H1 (cell line): ENCODE results near the gene GIT1. TPM values are rescaled to one million over a fixed set of nuclear protein-coding genes. Genes with fewer than 3 reads are reported as not detected.

Experiments used
- CTCF ChIA-PET: fragments of 300-600 bp; sonication (Branson Sonifier 250); formaldehyde crosslinking; loops from one replicate; lab custom pipeline; 2021; ENCODE audit not compliant: partially characterized antibody; lab: Charles Lee
- POLR2A ChIA-PET: fragments of 300-600 bp; sonication (Branson Sonifier 250); formaldehyde crosslinking; loops from one replicate; lab custom pipeline; 2021; ENCODE audit warnings: inconsistent platforms; ENCODE audit not compliant: partially characterized antibody; lab: Charles Lee
- DNase-seq, 2 experiments: peaks; one replicate each; pipeline versions ENCODE4 v3.0.0 to v3.0.0-alpha.2; 2010 to 2022; ENCODE audit warnings: low spot score in 2 of 2, low read depth in 1 of 2, mixed read lengths in 1 of 2
- FAIRE-seq: peaks from 2 replicates; lab custom pipeline; 2011; peaks lifted over from hg19 to GRCh38; lab: Jason Lieb, UNC
- H2AFZ ChIP-seq: 2 replicates; pipeline ENCODE4 v1.8.1; 2012; ENCODE audit warnings: low read length, inconsistent platforms
- H2AK5ac ChIP-seq: 2 replicates; pipeline ENCODE4 v1.6.1; 2013; ENCODE audit warnings: low read depth, low read length
- H2BK120ac ChIP-seq: replicated peaks from 2 replicates; pipeline ENCODE3; 2013; ENCODE audit warnings: low read depth, low read length, inconsistent platforms
- H2BK12ac ChIP-seq: 2 replicates; pipeline ENCODE4 v1.6.1; 2013; ENCODE audit warnings: low read depth, low read length
- H2BK15ac ChIP-seq: 2 replicates; pipeline ENCODE4 v1.6.1; 2013; ENCODE audit warnings: low read length
- H2BK20ac ChIP-seq: 2 replicates; pipeline ENCODE4 v1.6.1; 2013; ENCODE audit warnings: low read length
- H2BK5ac ChIP-seq: 2 replicates; pipeline ENCODE4 v1.6.1; 2013; ENCODE audit warnings: low read depth, low read length
- H3K14ac ChIP-seq: 2 replicates; pipeline ENCODE4 v1.6.1; 2013; ENCODE audit warnings: inconsistent platforms; ENCODE audit not compliant: insufficient read length
- H3K18ac ChIP-seq: 2 replicates; pipeline ENCODE4 v1.6.1; 2013; ENCODE audit warnings: low read length; ENCODE audit errors: extremely low read depth
- H3K23ac ChIP-seq: 2 replicates; pipeline ENCODE4 v1.6.1; 2013; ENCODE audit warnings: inconsistent platforms; ENCODE audit not compliant: insufficient read length
- H3K23me2 ChIP-seq: 2 replicates; pipeline ENCODE4 v1.6.1; 2013; ENCODE audit warnings: low read depth, low read length
- H3K27ac ChIP-seq: 2 replicates; pipeline ENCODE4 v1.6.1; 2011; ENCODE audit warnings: low read depth, low read length, inconsistent platforms
- H3K27me3 ChIP-seq, 4 experiments: replicated peaks in 1 of 4; 1 replicate in 1 of 4; 2 replicates in 3 of 4; pipeline versions ENCODE4 v1.6.1 to v1.8.1; 2011 to 2013; ENCODE audit warnings: low read length in 3 of 4, mild to moderate bottlenecking in 3 of 4, inconsistent platforms in 2 of 4, mixed read lengths in 2 of 4, moderate library complexity in 1 of 4; ENCODE audit not compliant: control insufficient read depth in 3 of 4, insufficient read depth in 3 of 4; ENCODE audit errors: extremely low read depth in 1 of 4
- H3K36me3 ChIP-seq, 4 experiments: 2 replicates each; pipeline versions ENCODE4 v1.6.1 to v1.8.1; 2011 to 2013; ENCODE audit warnings: mild to moderate bottlenecking in 4 of 4, low read length in 3 of 4, moderate library complexity in 2 of 4, control low read depth in 1 of 4, inconsistent platforms in 1 of 4; ENCODE audit not compliant: insufficient read depth in 4 of 4, control insufficient read depth in 2 of 4
- H3K4ac ChIP-seq: replicated peaks from 2 replicates; pipeline ENCODE3; 2013; ENCODE audit warnings: low read length, low read depth, mixed read lengths, inconsistent platforms; ENCODE audit not compliant: insufficient read length
- H3K4me1 ChIP-seq, 4 experiments: replicated peaks in 1 of 4; 1 replicate in 1 of 4; 2 replicates in 3 of 4; pipeline versions ENCODE4 v1.6.1 to v1.8.1; 2011 to 2013; ENCODE audit warnings: low read length in 3 of 4, inconsistent platforms in 2 of 4, mixed read lengths in 1 of 4; ENCODE audit not compliant: insufficient read depth in 4 of 4, control insufficient read depth in 3 of 4
- H3K4me2 ChIP-seq, 2 experiments: 2 replicates each; pipeline versions ENCODE4 v1.6.1 to v1.8.1; 2011 to 2013; ENCODE audit warnings: low read depth in 2 of 2, low read length in 2 of 2, control low read depth in 1 of 2, inconsistent platforms in 1 of 2, mild to moderate bottlenecking in 1 of 2; ENCODE audit not compliant: insufficient read depth in 1 of 2
- H3K4me3 ChIP-seq, 4 experiments: fragments of 200-600, 300-600 bp in 1 of 4; sonication (generic), shearing (Covaris generic), sonication (Bioruptor Twin) in 1 of 4; 2 replicates each; pipeline versions ENCODE4 v1.5.1 to v1.8.1; 2011 to 2016; ENCODE audit warnings: low read length in 4 of 4, low read depth in 3 of 4, control low read depth in 2 of 4, inconsistent platforms in 2 of 4, mild to moderate bottlenecking in 2 of 4, mixed read lengths in 1 of 4, moderate library complexity in 1 of 4; ENCODE audit not compliant: insufficient read depth in 2 of 4; ENCODE audit errors: extremely low read depth in 1 of 4
- H3K56ac ChIP-seq: replicated peaks from 2 replicates; pipeline ENCODE3; 2013; ENCODE audit warnings: low read depth, mild to moderate bottlenecking, mixed read lengths, low read length, inconsistent platforms; ENCODE audit not compliant: insufficient read length
- H3K79me1 ChIP-seq: 2 replicates; pipeline ENCODE4 v1.6.1; 2013; ENCODE audit warnings: low read depth, low read length, control low read depth
- H3K79me2 ChIP-seq, 2 experiments: 2 replicates each; pipeline versions ENCODE4 v1.6.1 to v1.8.1; 2012 to 2013; ENCODE audit warnings: low read length in 2 of 2, mild to moderate bottlenecking in 2 of 2, inconsistent platforms in 1 of 2; ENCODE audit not compliant: insufficient read depth in 2 of 2, control insufficient read depth in 1 of 2
- H3K9ac ChIP-seq, 4 experiments: replicated peaks in 1 of 4; 1 replicate in 1 of 4; 2 replicates in 3 of 4; pipeline versions ENCODE4 v1.6.1 to v1.8.1; 2011 to 2013; ENCODE audit warnings: low read depth in 3 of 4, low read length in 3 of 4, control low read depth in 2 of 4, mild to moderate bottlenecking in 2 of 4, moderate library complexity in 2 of 4, inconsistent platforms in 1 of 4; ENCODE audit errors: extremely low read depth in 1 of 4
- H3K9me3 ChIP-seq, 2 experiments: 2 replicates each; pipeline versions ENCODE4 v1.6.1 to v1.8.1; 2012 to 2013; ENCODE audit warnings: mild to moderate bottlenecking in 2 of 2, moderate library complexity in 2 of 2, control low read depth in 1 of 2, inconsistent platforms in 1 of 2, low read depth in 1 of 2, low read length in 1 of 2, mixed read lengths in 1 of 2; ENCODE audit not compliant: insufficient read depth in 2 of 2
- H4K20me1 ChIP-seq, 2 experiments: replicated peaks in 1 of 2; 2 replicates each; pipeline versions ENCODE3 to v1.8.1; 2011 to 2013; ENCODE audit warnings: inconsistent platforms in 2 of 2, low read length in 2 of 2, mild to moderate bottlenecking in 1 of 2; ENCODE audit not compliant: insufficient read depth in 2 of 2, control insufficient read depth in 1 of 2
- H4K5ac ChIP-seq: 2 replicates; pipeline ENCODE4 v1.6.1; 2013; ENCODE audit warnings: low read length, low read depth, mixed read lengths, inconsistent platforms; ENCODE audit not compliant: insufficient read length
- H4K8ac ChIP-seq: 2 replicates; pipeline ENCODE4 v1.8.0; 2013; ENCODE audit warnings: mild to moderate bottlenecking, moderate library complexity, low read length, inconsistent platforms; ENCODE audit not compliant: insufficient read depth; ENCODE audit errors: extremely low read depth
- H4K91ac ChIP-seq: replicated peaks from 2 replicates; pipeline ENCODE3; 2013; ENCODE audit warnings: low read length, mixed read lengths, inconsistent platforms; ENCODE audit not compliant: insufficient read length
- BRCA1 ChIP-seq: IDR thresholded peaks from 2 replicates; pipeline ENCODE4 v1.6.1; 2012; ENCODE audit warnings: low read depth, low read length, improper control_type of control experiment
- CHD1 ChIP-seq: IDR thresholded peaks from 2 replicates; pipeline ENCODE4 v1.6.1; 2012; ENCODE audit warnings: low read depth, low read length, improper control_type of control experiment
- HDAC6 ChIP-seq: IDR thresholded peaks from one replicate; pipeline ENCODE4 v1.7.1; 2012; ENCODE audit warnings: low read depth, mild to moderate bottlenecking, inconsistent platforms, low read length, moderate library complexity
- JUN ChIP-seq: IDR thresholded peaks from 2 replicates; pipeline ENCODE4 v1.6.1; 2011; ENCODE audit warnings: low read depth, mild to moderate bottlenecking, improper control_type of control experiment, low read length
- NRF1 ChIP-seq: IDR thresholded peaks from 2 replicates; pipeline ENCODE4 v1.6.1; 2011; ENCODE audit warnings: mild to moderate bottlenecking, low read depth, low read length, improper control_type of control experiment
- RAD21 ChIP-seq, 2 experiments: IDR thresholded peaks in 1 of 2; conservative IDR thresholded peaks in 1 of 2; 2 replicates each; pipeline ENCODE4 v1.6.1; 2011; ENCODE audit warnings: low read depth in 2 of 2, low read length in 2 of 2, improper control_type of control experiment in 1 of 2, inconsistent platforms in 1 of 2, mild to moderate bottlenecking in 1 of 2, moderate library complexity in 1 of 2
- SIX5 ChIP-seq: IDR thresholded peaks from 2 replicates; pipeline ENCODE4 v1.6.1; 2011; ENCODE audit warnings: mild to moderate bottlenecking, low read depth, low read length
- SP2 ChIP-seq: IDR thresholded peaks from 2 replicates; pipeline ENCODE4 v1.6.1; 2012; ENCODE audit warnings: mild to moderate bottlenecking, low read length, inconsistent platforms
- SP4 ChIP-seq: IDR thresholded peaks from 2 replicates; pipeline ENCODE4 v1.6.1; 2012; ENCODE audit warnings: low read length, inconsistent platforms
- WGBS, 2 experiments: shearing (Covaris generic) in 1 of 2; methylation state at CpG; one replicate each; pipeline versions ENCODE4 v1.1.6 to v1.1.7; 2013 to 2015; ENCODE audit warnings: low lambda C conversion rate in 2 of 2, mixed read lengths in 2 of 2, inconsistent platforms in 1 of 2, low coverage in 1 of 2, missing lambda C conversion rate in 1 of 2; ENCODE audit not compliant: insufficient replicate concordance in 2 of 2, insufficient coverage in 1 of 2, insufficient read length in 1 of 2; ENCODE audit errors: extremely low coverage in 1 of 2, missing lambda C conversion rate in 1 of 2; 5-methylcytosine and 5-hydroxymethylcytosine counted together
- polyA plus RNA-seq, 7 experiments: library from polyadenylated mRNA; depleted of rRNA in 3 of 7; stranded (reverse) in 5 of 7; unstranded in 2 of 7; fragments of >200 nt in 5 of 7; fragments of 200-250 nt in 2 of 7; gene quantifications; 1 replicate in 5 of 7; 2 replicates in 1 of 7; 4 replicates in 1 of 7; pipeline versions ENCODE4 v1.2.1 to v1.2.3, GENCODE V29; 2011 to 2013; ENCODE audit warnings: missing spikeins in 2 of 7, mixed read lengths in 2 of 7
- total RNA-seq: library from RNA; stranded (reverse); fragmentation: NEBNext Ultra II Directional; extraction: Animal tissue kit (Norgen Biotek cat#: 25700); gene quantifications from 2 replicates; pipeline ENCODE4 v1.2.1, GENCODE V29; 2021
- TF ChIP-seq, protein P1 (sequence below), 3 experiments: IDR thresholded peaks; 1 replicate in 2 of 3; 2 replicates in 1 of 3; pipeline versions ENCODE4 v1.5.1 to v1.6.1; 2011; ENCODE audit warnings: low read length in 3 of 3, mild to moderate bottlenecking in 3 of 3, inconsistent platforms in 2 of 3, low read depth in 1 of 3, moderate library complexity in 1 of 3; ENCODE audit not compliant: insufficient read depth in 1 of 3; ENCODE audit errors: control extremely low read depth in 1 of 3
- TF ChIP-seq, protein P2 (sequence below): IDR thresholded peaks from 2 replicates; pipeline ENCODE4 v1.6.1; 2011; ENCODE audit warnings: low read depth, mild to moderate bottlenecking, low read length; ENCODE audit not compliant: insufficient read depth

Gene GIT1
- total and polyA plus RNA-seq, 2 of the 8 experiments (the other 6 are each of a cell fraction or from before 2014, with no cell fraction given) = 62.4 to 63.0 TPM

DNA sequence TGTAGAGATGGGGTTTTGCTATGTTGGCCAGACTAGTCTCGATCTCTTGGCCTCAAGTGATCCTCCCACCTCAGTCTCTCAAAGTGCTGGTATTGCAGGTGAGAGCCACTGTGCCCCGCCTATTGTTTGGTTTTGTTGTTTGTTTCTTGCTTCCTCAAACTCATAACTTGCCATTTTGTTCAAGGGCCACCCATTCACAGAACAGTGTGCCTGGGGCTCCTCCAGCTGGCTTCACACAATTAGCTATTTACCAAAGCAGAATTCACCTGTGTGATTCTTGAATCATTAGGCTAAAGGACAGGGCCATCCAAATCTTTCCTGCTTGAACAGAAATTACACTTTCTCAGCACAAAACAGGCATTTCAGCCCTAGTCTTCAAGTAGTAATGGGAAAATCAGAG lies 29.8 kb downstream of the GIT1 start:
- Histone ChIP-seq H3K4ac (no peak overlapping the region), H2BK15ac (no peak overlapping the region), H3K23ac (no peak overlapping the region), H3K14ac (no peak overlapping the region), H2BK12ac (no peak overlapping the region), H2BK120ac (no peak overlapping the region), H3K4me3 (no peak overlapping the region), H3K4me1 (no peaks in the 10 kb centered on the region), H3K79me2 (no peaks in the 10 kb centered on the region), H3K18ac (no peak overlapping the region), H4K91ac (no peak overlapping the region), H3K27me3 (peaks cover 0 to 6% (median 2%) of the 10 kb centered on the region in 4 experiments; a peak in 3 of 7 replicates), H3K9ac (no peak overlapping the region), H2AFZ (no peak overlapping the region), H3K23me2 (no peaks in the 10 kb centered on the region), H4K20me1 (no peaks in the 10 kb centered on the region), H2AK5ac (no peak overlapping the region), H2BK20ac (no peak overlapping the region), H3K9me3 (no peaks in the 10 kb centered on the region), H2BK5ac (no peak overlapping the region), H3K36me3 (no peaks in the 10 kb centered on the region), H3K27ac (no peak overlapping the region), H4K5ac (no peak overlapping the region), H4K8ac (no peak overlapping the region), H3K56ac (no peak overlapping the region), H3K79me1 (no peaks in the 10 kb centered on the region), H3K4me2 (no peak overlapping the region)
- POLR2A ChIA-PET = no interaction called here
- DNase-seq (no peak), FAIRE-seq (no peak)
- CTCF ChIA-PET = interaction anchor here (0.6 to 3.2 kb wide), 2 partner anchors 23 to 183 kb away, joined by 6 to 15 read pairs; no protein-coding TSS in a partner anchor
- WGBS, 2 experiments = 85% methylated on average over 2 of the region's 2 CpGs; no CpG with 5 or more reads in 1 of the 2 experiments
- TF ChIP-seq HDAC6 = no peak
- TF ChIP-seq NRF1 = no peak
- no peak for TF ChIP-seq SP2
- TF ChIP-seq, protein P1, sequence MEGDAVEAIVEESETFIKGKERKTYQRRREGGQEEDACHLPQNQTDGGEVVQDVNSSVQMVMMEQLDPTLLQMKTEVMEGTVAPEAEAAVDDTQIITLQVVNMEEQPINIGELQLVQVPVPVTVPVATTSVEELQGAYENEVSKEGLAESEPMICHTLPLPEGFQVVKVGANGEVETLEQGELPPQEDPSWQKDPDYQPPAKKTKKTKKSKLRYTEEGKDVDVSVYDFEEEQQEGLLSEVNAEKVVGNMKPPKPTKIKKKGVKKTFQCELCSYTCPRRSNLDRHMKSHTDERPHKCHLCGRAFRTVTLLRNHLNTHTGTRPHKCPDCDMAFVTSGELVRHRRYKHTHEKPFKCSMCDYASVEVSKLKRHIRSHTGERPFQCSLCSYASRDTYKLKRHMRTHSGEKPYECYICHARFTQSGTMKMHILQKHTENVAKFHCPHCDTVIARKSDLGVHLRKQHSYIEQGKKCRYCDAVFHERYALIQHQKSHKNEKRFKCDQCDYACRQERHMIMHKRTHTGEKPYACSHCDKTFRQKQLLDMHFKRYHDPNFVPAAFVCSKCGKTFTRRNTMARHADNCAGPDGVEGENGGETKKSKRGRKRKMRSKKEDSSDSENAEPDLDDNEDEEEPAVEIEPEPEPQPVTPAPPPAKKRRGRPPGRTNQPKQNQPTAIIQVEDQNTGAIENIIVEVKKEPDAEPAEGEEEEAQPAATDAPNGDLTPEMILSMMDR (IDR thresholded peaks at IDR 0.05; ENCODE audit: control extremely low read depth in 1 of 3, insufficient read depth in 1 of 3, low read depth in 1 of 3, low read length in 3 of 3) = no peak
- no peak for TF ChIP-seq SIX5
- no peak for TF ChIP-seq BRCA1
- no peak for TF ChIP-seq CHD1
- TF ChIP-seq, protein P2, sequence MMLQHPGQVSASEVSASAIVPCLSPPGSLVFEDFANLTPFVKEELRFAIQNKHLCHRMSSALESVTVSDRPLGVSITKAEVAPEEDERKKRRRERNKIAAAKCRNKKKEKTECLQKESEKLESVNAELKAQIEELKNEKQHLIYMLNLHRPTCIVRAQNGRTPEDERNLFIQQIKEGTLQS = no peak
- no peak for TF ChIP-seq RAD21 (IDR thresholded peaks at IDR 0.05 in 1 of 2, conservative IDR thresholded peaks at IDR 0.05 in 1 of 2; ENCODE audit: low read depth in 2 of 2, low read length in 2 of 2)
- TF ChIP-seq SP4 = no peak
- no peak for TF ChIP-seq JUN
